ENCODE data around the gene RRAGA. TPM values are rescaled to one million over a fixed set of nuclear protein-coding genes. Genes with fewer than 3 reads are reported as not detected.
"Not testable (repeated sequence)": the region's sequence is repeated elsewhere in the genome, so short reads cannot be mapped to it uniquely, and the experiment has no call there.

RRAGA gene
- 10 to 100 TPM; 59.1 to 67.0 TPM for total RNA-seq

- H3K4me3 ChIP-seq = peak within 1 kb of the TSS; percentile 88 to 98
- no peaks in the 10 kb centered on the region for H3K9me3 ChIP-seq
- no peaks in the 10 kb centered on the region for H3K36me3 ChIP-seq
- no peaks in the 10 kb centered on the region for H3K27me3 ChIP-seq
- H3K4me1 ChIP-seq = peaks cover 0 to 31% of the 10 kb centered on the region in 2 donors
- H3K27ac ChIP-seq = peak within 1 kb of the TSS; percentile 94 to 99
- TF ChIP-seq CTCF (IDR thresholded peaks at IDR 0.05) = peak; percentile 88 to 93
- DNase-seq (ENCODE audit: low spot score) = peak; percentile 94
Observed at GRCh38 chr9:19048966-19049916, at the start of gene RRAGA. RRAGA (plus strand) TSS chr9:19049427; CDS start chr9:19049660, 233 bp downstream.

- H3K27me3 ChIP-seq = no peaks in the 10 kb centered on the region
- H3K4me1 ChIP-seq = no peaks in the 10 kb centered on the region
- H3K36me3 ChIP-seq = no peaks in the 10 kb centered on the region
- H3K27ac ChIP-seq = no peak overlapping the region
- DNase-seq (ENCODE audit: low spot score) = no peak
- no peak overlapping the region for H3K4me3 ChIP-seq
- no peaks in the 10 kb centered on the region for H3K9me3 ChIP-seq
- no peak for TF ChIP-seq CTCF (IDR thresholded peaks at IDR 0.05)
Observed at GRCh38 chr9:19000133-19000532, 49.1 kb upstream of the RRAGA start.

- Histone ChIP-seq H3K4me1 (no peaks in the 10 kb centered on the region), H3K4me3 (no peak overlapping the region), H3K27me3 (no peaks in the 10 kb centered on the region), H3K9me3 (no peaks in the 10 kb centered on the region), H3K27ac (no peak overlapping the region), H3K36me3 (no peaks in the 10 kb centered on the region)
- TF ChIP-seq CTCF (IDR thresholded peaks at IDR 0.05) = no peak
- DNase-seq (ENCODE audit: low spot score) = no peak
Observed at GRCh38 chr9:19009391-19009965, 39.7 kb upstream of the RRAGA start.

- Histone ChIP-seq H3K9me3 (no peaks in the 10 kb centered on the region), H3K36me3 (no peaks in the 10 kb centered on the region), H3K27me3 (no peaks in the 10 kb centered on the region), H3K27ac (no peak overlapping the region), H3K4me1 (no peaks in the 10 kb centered on the region), H3K4me3 (no peak overlapping the region)
- DNase-seq (ENCODE audit: low spot score) = no peak
- no peak for TF ChIP-seq CTCF (IDR thresholded peaks at IDR 0.05)
Observed at GRCh38 chr9:19018201-19018600, 31.0 kb upstream of the RRAGA start.

GRCh38 chr9:19020886-19021455 is 28.3 kb upstream of the RRAGA start:
- Histone ChIP-seq H3K9me3 (no peaks in the 10 kb centered on the region), H3K27me3 (no peaks in the 10 kb centered on the region), H3K4me3 (no peak overlapping the region), H3K27ac (no peak overlapping the region), H3K36me3 (no peaks in the 10 kb centered on the region), H3K4me1 (no peaks in the 10 kb centered on the region)
- no peak for TF ChIP-seq CTCF (IDR thresholded peaks at IDR 0.05)
- no peak for DNase-seq (ENCODE audit: low spot score)

- not testable (repeated sequence) for H3K4me1 ChIP-seq, H3K4me3 ChIP-seq
Observed at GRCh38 chr9:19021649-19022048, 27.6 kb upstream of the RRAGA start.

More at GRCh38 chr9:19021649-19022048, 27.6 kb upstream of the RRAGA start:
- DNase-seq (ENCODE audit: low spot score); H3K27me3 ChIP-seq; H3K36me3 ChIP-seq; H3K27ac ChIP-seq; H3K9me3 ChIP-seq: not testable (repeated sequence)
